Measurements from ENCODE around the gene DPP10. TPM values are rescaled to one million over a fixed set of nuclear protein-coding genes. Genes with fewer than 3 reads are reported as not detected.

Gene DPP10
- total RNA-seq, 2 donors from 2014 or later, result 3.1 to 11.2 TPM

DNA sequence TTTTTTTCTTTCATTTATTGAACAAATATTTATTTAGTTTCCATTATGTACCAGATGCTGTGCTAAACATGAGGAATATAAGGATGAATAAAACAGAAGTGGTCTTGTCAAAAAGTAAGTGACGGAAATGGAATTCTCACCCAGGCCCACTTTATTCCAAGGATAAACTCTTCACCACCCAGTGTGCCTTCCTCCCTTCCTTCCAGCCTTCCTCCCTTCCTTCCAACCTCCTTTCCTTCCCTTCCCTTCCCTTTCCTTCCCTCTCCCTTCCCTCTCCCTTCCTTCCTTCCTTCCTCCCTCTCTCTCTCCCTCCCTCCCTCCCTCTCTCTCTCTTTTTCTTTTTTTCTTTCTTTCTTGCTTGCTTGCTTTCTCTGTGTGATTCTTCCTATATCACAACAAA lies 240.8 kb downstream of the DPP10 start:
- H3K36me3 ChIP-seq (replicated peaks in 1 of 2; ENCODE audit: insufficient read depth in 1 of 2, low read depth in 2 of 2), result no peaks in the 10 kb centered on the region
- H3K4me1 ChIP-seq, result no peaks in the 10 kb centered on the region
- TF ChIP-seq POLR2A (IDR thresholded peaks at IDR 0.05) (no peak), CTCF (IDR thresholded peaks at IDR 0.05) (no peak)
- ATAC-seq (no peak), DNase-seq (no peak)
- 86 to 90% methylated on average over 1 of the region's 1 CpG for WGBS, 2 donors
- H3K9me3 ChIP-seq, result no peaks in the 10 kb centered on the region
- no peak overlapping the region for H3K4me3 ChIP-seq
- H3K27me3 ChIP-seq, result no peaks in the 10 kb centered on the region
- intact Hi-C loops (cut with DNase I), result no loop called here
- H3K27ac ChIP-seq, result no peak overlapping the region

DNA sequence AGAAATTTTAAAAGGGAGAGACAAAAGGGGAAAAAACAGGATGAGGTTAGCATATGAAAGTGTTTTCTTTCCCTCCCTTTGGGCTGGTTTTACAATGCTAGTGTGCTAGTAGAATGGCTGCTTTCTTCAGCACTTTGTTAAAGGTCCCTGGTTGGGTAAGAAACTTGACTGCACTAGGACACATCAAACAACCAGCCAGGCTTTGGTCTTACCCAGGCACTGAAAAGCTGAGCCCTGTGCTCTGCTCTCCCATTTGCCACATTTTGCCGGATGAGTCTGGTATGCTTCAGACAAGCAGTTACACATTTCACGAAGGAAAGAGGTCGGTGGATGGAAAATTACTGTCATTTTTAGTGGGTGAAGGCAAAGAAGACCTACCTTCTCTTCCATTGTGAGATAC lies 242.0 kb downstream of the DPP10 start:
- intact Hi-C loops (cut with DNase I), result no loop called here
- H3K27ac ChIP-seq, result no peak overlapping the region
- no peaks in the 10 kb centered on the region for H3K27me3 ChIP-seq
- 61 to 68% methylated on average over 3 of the region's 3 CpGs for WGBS, 2 donors
- no peaks in the 10 kb centered on the region for H3K4me1 ChIP-seq
- ATAC-seq, result no peak
- TF ChIP-seq POLR2A (IDR thresholded peaks at IDR 0.05) (no peak), CTCF (IDR thresholded peaks at IDR 0.05) (no peak)
- no peaks in the 10 kb centered on the region for H3K36me3 ChIP-seq (replicated peaks in 1 of 2; ENCODE audit: insufficient read depth in 1 of 2, low read depth in 2 of 2)
- H3K9me3 ChIP-seq, result no peaks in the 10 kb centered on the region
- DNase-seq, result no peak
- no peak overlapping the region for H3K4me3 ChIP-seq

DNA sequence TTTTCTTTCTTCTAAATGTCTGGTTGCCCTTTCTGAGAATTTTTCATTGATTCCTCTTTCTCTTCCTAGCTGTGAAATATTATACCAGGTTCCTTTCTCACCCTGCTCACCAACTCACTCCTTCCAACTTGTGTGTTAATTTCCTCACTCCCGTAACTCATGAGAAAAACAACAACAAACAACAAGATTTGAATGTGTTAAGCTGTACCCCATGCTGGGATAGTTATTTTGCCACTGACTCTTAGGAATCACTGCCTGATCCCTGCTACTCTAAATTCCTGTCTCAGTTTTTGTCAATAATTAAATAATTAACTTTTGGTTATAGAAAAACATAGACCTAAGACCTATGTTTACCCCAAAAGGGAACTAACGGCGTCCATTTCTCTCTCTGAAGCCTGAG lies 242.7 kb downstream of the DPP10 start:
- H3K4me3 ChIP-seq, result no peak overlapping the region
- H3K27me3 ChIP-seq, result no peaks in the 10 kb centered on the region
- WGBS, 2 donors, result 40 to 41% methylated on average over 3 of the region's 3 CpGs
- no peak overlapping the region for H3K27ac ChIP-seq
- no peaks in the 10 kb centered on the region for H3K4me1 ChIP-seq
- intact Hi-C loops (cut with DNase I), result no loop called here
- no peak for TF ChIP-seq POLR2A (IDR thresholded peaks at IDR 0.05)
- TF ChIP-seq CTCF (IDR thresholded peaks at IDR 0.05), result no peak
- DNase-seq, result no peak
- no peaks in the 10 kb centered on the region for H3K9me3 ChIP-seq
- ATAC-seq, result no peak
- no peaks in the 10 kb centered on the region for H3K36me3 ChIP-seq (replicated peaks in 1 of 2; ENCODE audit: insufficient read depth in 1 of 2, low read depth in 2 of 2)

GRCh38 chr2:114688241-114688640 lies 245.8 kb downstream of the DPP10 start:
- no peaks in the 10 kb centered on the region for H3K4me1 ChIP-seq
- ATAC-seq (no peak), DNase-seq (no peak)
- no peaks in the 10 kb centered on the region for H3K36me3 ChIP-seq (replicated peaks in 1 of 2; ENCODE audit: insufficient read depth in 1 of 2, low read depth in 2 of 2)
- H3K9me3 ChIP-seq, result no peaks in the 10 kb centered on the region
- H3K27me3 ChIP-seq, result no peaks in the 10 kb centered on the region
- H3K27ac ChIP-seq, result no peak overlapping the region
- no peak overlapping the region for H3K4me3 ChIP-seq
- intact Hi-C loops (cut with DNase I), result no loop called here
- TF ChIP-seq POLR2A (IDR thresholded peaks at IDR 0.05) (no peak), CTCF (IDR thresholded peaks at IDR 0.05) (no peak)

GRCh38 chr2:114698520-114698919 lies 256.1 kb downstream of the DPP10 start:
- no peak for DNase-seq
- Histone ChIP-seq H3K4me3 (no peak overlapping the region), H3K4me1 (no peaks in the 10 kb centered on the region), H3K27ac (no peak overlapping the region), H3K9me3 (no peaks in the 10 kb centered on the region), H3K27me3 (no peaks in the 10 kb centered on the region), H3K36me3 (replicated peaks in 1 of 2; ENCODE audit: insufficient read depth in 1 of 2, low read depth in 2 of 2) (no peaks in the 10 kb centered on the region)
- no peak for ATAC-seq
- intact Hi-C loops (cut with DNase I), result no loop called here
- WGBS, 2 donors, result 15 to 27% methylated on average over 1 of the region's 1 CpG
- TF ChIP-seq CTCF (IDR thresholded peaks at IDR 0.05), result no peak
- no peak for TF ChIP-seq POLR2A (IDR thresholded peaks at IDR 0.05)

All from body of pancreas (tissue), 4 donors.